Stimulated activated CD4-positive, alpha-beta T cell treated with anti-CD3 and anti-CD28 coated beads, Interleukin-1b, Interleukin-23, amount 100 ng/mL, for 1 hour (primary cell): ENCODE measurements around the gene TMUB2.
"Not testable (repeated sequence)": the region's sequence is repeated elsewhere in the genome, so short reads cannot be mapped to it uniquely, and the experiment has no call there.

Source experiments
- DNase-seq, 2 donors: peaks; one replicate each; pipeline ENCODE4 v3.0.0-alpha.2; 2020; ENCODE audit warnings: low read depth in 2 of 2

Gene TMUB2

GRCh38 chr17:44186307-44187130 is at the start of gene TMUB2:
TSS of gene TMUB2 (plus strand) at chr17:44186972. CDS start at chr17:44187709, 737 bp downstream.
- DNase-seq = peak; percentile 99 to 100

DNA sequence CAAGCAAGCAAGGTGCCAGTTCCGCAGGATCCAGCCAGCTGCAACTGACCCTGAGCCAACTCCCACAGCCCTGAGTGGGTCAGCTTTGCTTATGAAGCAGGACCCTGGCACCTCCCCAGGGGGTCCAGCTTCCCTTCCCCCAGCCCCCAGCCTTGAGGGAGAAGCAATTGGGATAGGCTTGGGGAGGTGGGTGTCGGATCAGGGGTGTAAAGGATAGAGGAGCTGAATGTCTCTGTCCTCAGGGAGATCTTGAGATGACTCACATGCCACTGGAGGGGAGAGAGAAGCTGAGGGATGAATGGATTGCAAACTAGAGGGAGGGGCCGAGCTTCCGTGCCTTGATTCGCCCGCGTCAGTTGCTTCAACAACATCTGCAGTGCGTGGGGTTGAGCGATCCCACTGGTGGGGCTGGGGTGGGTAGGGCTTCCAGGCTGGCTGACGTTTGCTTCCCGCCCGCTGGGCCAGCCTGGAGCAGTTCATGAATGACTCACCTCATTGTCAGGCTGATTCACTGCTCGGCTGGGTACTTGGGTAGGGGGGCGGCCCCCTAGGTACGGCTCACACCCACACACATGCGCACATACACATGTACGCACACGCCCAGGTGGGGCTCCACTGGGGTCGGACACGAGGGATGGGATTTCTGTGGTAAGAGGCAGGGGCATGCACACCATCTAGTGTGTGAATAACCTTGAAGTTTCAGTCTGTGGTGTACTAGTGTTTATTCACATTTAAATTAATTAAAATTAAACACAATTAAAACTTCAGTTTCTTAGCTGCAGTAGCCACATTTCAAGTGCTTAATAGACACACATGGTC is 48.7 kb upstream of the TMUB2 start:
- peak; percentile 15 to 45 for DNase-seq

DNA sequence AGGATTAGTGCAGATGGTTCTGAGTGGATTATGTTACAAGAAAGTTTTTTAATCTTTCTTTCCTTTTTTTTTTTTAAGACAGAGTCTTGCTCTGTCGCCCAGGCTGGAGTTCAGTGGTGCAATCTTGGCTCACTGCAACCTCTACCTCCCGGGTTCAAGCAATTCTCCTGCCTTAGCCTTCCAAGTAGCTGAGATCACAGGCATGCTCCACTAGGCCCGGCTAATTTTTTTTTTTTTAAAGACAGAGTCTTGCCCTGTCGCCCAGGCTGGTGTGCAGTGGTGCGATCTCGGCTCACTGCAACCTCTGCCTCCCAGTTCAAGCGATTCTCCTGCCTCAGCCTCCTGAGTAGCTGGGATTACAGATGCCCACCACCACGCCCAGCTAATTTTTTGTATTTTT is 42.9 kb upstream of the TMUB2 start:
- DNase-seq = not testable (repeated sequence)

DNA sequence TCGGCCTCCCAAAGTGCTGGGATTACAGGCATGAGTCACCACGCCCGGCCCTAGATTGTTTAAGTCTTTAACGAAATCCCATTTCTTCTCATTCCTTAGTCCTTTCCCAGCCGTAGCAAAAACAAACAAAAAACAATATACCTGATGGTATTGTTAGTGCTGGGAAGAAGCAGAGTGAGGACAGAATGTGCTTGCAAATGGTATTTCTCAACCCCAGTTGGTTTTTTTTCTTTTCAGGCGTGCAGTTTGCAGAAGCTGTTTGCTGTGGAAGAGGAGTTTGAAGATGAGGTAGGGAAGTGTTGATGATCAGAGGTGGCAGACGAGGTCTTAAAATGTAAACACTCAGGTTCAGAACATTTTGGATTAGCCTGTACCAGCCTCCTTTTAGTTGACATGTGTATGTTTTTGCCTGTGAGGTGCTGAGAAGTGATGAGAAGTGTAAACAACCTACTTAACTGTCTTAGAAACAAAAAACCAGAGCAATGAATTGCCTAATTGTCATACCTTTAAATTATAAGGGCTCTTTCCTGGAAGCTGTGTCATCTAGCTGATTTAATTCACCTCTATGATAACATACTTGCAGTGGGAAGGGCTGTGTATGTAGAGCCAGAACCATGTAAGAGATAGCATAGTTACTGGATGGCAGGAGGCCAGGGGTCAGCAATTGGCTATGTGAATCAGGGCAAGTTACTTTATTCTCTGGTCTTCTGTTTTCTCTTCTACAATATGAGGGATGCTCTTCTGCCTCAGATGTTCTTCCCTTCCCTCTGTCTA is 41.6 kb upstream of the TMUB2 start:
- DNase-seq = no peak

DNA sequence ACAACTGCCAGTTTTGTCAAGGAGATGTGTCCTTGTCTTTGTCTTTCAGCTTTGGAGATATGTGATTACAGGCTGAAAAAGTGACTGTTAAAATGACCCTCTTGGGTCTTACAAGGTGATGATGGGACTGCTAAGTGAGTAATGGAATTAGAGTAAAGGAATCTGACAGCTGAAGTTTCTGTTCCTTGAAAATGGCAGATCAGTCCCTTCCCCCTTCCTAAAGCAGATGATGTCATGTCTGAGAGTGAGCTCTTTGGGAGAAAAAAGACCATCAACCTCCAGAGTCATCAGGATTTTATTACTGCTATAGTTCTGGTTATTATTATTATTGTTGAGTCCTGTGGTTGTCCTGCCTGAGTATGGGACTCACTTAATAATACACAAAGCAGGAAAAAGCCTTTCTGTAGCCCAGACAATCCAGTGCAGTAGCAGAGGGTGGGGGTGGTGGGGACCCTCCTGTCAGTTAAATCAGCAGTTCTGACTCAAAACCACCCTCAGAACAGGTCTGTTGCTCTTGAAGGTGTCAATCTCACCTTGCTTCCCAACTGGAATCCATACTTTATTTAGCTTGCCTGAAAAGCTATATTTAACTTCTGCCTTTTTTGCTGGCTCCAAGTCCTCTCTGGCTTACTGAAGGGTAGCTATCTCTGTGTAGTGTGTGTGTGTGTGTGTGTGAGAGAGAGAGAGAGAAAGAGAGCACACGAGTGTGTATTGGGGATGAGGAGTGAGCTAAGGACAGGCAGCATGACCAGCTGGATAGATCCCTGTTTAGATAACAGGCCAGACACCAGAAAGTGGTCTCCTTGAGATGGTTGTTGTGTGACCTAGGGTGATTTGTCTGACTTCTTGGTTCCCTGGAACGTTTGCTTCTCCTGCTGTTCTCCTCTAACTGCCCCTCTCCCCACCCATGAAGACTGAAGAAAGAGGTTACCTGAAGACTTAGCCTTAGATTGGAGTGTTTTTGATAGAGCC is 40.1 kb upstream of the TMUB2 start:
- no peak for DNase-seq

DNA sequence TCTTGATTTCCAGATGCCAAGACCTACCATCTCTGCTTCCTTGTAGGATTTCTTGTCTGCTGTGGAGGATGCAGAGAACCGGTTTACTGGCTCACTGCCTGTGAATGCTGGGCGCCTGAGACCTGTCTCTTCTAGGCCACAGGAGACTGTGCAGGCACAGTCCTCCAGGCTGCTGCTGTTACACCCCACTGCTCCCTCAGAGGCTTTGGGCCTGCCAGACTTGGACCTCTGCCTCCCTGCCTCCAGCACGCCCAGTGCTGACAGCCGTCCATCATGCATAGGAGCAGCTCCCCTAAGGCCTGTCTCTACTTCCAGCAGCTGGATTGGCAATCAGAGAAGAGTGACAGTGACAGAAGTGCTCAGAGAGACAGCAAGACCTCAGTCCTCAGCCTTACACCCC is 39.0 kb upstream of the TMUB2 start:
- no peak for DNase-seq

- DNase-seq = not testable (repeated sequence)
Observed at GRCh38 chr17:44149066-44149465, 37.7 kb upstream of the TMUB2 start.

GRCh38 chr17:44149750-44150329 is 36.9 kb upstream of the TMUB2 start:
- DNase-seq = no peak

DNA sequence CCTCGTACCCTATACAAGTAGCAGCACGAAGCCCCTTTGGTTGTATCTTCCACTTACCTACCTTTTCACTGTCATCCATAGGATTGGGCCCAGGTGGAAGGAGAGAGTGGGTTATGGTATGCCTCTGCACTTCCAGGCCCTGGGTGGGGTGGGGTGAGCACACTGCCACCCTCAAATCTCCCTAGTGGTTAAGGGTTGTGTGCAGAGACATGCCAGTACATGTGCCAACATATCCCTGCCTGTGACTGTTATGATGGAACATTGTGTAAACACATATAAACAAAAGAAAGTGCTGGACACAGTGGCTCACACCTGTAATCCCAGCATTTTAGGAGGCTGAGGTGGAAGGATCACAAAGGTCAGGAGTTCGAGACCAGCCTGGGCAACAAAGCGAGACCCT is 33.9 kb upstream of the TMUB2 start:
- DNase-seq = no peak

DNA sequence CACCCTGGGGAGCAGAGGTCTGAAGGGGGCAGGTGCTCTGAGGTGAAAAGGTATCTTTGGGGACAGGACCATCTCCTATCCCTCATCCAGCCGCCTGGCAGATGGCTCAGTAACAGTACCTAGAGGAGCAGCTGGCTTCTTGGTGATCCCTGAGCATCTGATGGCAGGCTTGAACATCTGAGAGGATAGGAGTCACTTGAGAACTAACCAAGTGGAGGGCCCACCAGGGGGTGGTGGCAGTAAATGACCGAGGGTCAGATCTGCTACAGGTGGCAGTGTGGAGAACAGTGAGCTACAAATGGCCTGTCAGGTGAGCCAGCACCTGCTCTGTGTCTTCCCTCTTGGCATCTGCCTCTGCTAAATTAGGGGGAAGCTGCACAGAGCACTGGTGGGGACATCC is 31.3 kb upstream of the TMUB2 start:
- DNase-seq = no peak

DNA sequence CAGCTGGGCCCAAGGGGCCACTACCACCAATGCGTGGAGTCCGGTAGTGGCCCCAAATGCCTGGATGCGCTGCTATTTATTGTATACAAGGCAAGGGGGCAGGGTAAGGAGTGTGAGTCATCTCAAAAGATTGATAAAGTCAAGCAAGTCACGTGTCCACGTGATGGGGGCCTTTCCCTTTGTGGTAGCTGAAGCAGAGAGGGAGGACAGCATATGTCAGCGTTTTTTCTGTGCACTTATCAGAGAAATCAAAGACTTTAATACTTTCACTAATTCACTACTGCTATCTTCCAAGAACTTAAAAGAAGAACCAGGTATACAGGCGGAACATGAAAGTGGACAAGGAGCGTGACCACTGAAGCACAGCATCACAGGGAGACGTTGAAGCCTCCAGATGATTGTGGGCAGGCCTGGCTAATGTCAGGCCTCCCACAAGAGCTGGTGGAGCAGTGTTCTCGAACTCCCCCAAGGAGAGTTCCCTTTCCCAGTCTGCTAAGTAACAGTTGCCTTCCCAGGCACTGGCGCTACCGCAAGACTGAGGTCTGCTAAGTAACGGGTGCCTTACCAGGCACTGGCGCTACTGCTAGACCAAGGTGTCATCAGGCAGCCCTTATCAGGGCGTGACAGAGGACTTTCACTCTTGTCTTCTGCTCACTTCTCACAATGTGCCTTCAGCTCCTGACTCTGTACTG is 27.1 kb upstream of the TMUB2 start:
- DNase-seq = no peak

- no peak for DNase-seq
Observed at GRCh38 chr17:44164476-44164875, 22.3 kb upstream of the TMUB2 start.

DNA sequence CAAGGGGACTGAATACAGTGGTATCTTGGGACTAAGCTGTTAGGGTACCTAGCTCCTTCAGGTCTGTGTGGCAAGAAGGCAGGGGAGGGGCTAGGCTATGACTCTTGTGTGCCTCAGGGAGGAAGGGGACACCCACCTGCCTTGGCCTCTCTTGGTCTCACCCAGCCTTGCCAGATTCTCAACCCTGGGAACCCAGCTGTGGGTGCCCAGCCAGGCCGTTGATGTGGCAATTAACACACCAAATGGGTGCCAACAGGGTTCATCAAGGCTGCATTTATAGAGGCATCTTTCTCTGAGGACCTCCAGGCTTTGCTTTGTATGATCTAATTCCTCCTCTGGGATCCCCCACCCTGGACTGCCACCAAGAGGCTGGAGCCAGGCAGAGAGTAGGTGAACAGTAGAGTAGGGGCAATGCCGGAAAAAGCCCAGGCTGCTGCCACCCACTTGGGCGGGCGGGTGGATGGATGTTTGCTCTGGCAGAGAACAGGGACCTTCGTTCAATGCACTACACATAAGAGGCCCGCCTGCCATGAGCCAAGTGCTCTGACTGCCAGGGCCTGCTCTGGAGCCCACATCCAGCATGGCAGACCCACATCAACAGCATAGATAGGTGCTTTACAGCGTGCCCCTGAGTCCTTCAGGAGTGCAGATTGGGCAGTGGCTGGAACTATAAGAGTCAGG is 19.5 kb upstream of the TMUB2 start:
- DNase-seq = no peak

DNA sequence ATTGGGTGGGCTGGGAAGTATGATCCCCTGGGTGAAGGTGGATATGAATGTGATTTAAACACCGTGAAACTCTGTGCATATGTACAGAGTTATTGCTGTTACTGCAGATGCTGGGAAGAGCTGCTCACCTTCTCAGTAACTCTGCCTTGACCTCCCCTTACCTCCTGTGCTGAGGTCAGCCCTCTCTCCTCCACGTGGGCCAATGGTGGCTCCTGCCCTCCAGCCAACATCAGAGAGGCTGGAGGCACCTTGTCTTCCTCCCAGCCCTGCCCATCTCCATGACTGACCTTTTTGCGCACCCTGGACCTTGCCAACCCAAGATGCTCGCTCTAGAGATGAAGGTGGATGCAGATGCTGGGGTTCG is 16.7 kb upstream of the TMUB2 start:
- no peak for DNase-seq

DNA sequence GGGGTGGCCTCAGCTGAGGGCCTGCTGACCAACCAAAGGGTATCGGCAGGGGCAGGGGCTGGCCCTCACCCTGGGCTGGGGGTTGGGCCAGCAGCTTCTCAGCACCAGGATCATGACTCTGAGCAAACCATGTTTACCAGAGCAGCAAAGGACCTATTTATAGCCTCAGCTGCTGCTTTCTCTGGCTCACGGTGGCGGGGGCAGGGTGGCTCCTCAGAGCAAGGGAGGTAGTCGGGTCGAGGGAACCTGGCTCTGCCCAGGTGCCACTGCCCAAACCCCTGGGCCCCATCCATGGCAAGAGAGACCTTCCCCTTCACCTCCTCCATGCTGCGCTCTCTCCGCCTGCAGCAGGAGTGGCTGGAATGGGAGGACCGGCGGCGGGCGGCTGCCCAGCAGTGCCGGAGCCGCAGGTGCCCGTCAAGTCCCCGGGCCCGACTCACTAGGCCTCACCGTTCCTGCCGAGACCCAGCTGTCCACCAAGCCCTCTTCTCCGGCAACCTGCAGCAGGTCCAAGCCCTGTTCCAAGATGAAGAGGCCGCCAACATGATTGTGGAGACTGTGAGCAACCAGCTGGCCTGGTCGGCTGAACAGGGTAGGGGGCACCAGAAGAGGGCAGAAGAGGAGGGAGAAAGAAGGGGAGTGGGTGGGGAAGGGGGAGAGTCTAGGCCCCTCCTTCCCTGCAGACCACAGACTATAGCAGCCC is 16.1 kb upstream of the TMUB2 start, which contains the start of gene ASB16:
Gene ASB16, plus strand, starts transcription at position 206 of the 703 bp plus-strand sequence. Its CDS starts 86 bp downstream, at position 292.
- DNase-seq = no peak

DNA sequence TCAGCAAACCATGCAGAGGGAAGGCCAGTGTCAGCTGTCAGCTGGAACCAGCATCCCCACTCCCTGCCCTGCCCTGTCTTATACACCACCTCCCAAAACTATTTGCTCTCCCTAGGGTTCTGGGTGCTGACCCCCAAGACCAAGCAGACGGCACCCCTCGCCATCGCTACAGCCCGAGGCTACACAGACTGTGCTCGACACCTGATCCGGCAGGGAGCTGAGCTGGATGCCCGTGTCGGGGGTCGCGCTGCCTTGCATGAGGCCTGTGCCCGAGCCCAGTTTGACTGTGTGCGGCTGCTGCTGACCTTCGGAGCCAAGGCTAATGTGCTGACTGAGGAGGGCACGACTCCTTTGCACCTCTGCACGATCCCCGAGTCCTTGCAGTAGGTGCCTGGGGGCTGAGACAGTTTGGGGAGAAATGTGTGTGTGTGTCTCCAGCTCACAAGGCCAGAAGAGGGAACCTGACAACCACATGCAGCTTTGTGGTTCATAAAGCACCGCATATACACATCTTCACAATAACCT is 14.8 kb upstream of the TMUB2 start:
- DNase-seq = no peak

DNA sequence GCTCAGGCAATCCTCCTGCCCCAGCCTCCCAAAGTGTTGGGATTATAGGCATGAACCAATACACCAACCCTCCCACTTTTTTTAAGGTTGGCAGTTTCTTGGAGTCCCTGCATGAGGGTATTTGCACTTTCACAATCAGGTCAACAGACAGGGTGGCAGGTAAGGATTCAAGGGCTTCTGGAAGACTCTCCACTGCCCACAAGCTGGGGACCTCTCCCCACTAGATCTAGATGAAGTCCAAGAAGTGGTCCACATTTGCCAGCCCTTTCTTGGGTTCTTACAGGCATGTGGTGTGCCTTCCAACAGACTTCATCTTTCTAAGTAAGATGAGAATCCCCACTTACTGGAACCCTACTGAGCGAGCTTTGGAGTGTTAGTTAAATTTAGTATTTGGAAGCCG is 12.3 kb upstream of the TMUB2 start:
- no peak for DNase-seq

GRCh38 chr17:44176257-44176656 is 10.5 kb upstream of the TMUB2 start:
- no peak for DNase-seq
